NB4 (cell line): ENCODE measurements around the gene ATN1.

ENCODE experiments used
- POLR2A ChIP-seq: IDR thresholded peaks from 2 replicates; pipeline ENCODE4 v1.6.1; 2011; ENCODE audit warnings: mild to moderate bottlenecking; ENCODE audit not compliant: insufficient read length; ENCODE audit errors: extremely low read depth
- TF ChIP-seq, protein P1 (sequence below): IDR thresholded peaks from one replicate; pipeline ENCODE4 v1.5.1; 2012; ENCODE audit warnings: low read depth, low read length
- TF ChIP-seq, protein P2 (sequence below): IDR thresholded peaks from 2 replicates; pipeline ENCODE4 v1.6.1; 2011; ENCODE audit warnings: low read depth, low read length

DNA sequence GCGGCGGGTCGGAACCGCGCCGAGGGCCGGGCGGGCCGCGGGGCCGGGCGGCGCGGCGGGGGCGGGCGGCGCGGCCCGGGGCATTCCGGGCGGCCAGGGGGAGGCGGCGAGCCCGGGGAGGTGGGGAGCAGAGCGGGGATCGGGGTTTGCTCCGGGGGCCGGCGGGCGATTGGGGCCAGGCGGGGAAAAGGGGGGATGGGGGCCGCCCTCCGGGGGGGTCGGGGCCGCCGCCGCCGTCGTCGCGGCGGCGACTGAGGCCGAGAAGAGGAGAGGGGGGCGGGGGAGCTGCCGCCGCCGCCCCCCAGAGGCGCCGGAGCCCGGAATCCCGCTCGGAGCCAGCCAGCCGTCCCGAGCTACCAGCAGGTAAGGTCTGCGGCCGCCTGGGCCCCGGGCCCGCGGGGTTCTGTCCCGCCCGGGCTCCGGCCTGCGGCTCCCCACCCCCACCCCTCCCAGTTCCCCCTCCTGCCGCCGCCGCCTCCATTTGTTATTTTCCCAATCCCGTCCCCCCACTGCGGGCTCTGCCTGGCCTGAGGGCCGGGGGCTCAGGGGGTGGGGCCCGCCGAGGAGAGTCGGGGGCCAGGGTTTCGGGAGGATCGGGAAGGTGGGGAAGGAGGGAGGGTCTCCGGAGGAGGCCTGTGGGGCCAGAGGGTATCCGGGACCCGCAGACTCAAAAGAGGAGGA is 403 bp downstream of the ATN1 start:
- TF ChIP-seq POLR2A = no peak
- TF ChIP-seq, protein P1, sequence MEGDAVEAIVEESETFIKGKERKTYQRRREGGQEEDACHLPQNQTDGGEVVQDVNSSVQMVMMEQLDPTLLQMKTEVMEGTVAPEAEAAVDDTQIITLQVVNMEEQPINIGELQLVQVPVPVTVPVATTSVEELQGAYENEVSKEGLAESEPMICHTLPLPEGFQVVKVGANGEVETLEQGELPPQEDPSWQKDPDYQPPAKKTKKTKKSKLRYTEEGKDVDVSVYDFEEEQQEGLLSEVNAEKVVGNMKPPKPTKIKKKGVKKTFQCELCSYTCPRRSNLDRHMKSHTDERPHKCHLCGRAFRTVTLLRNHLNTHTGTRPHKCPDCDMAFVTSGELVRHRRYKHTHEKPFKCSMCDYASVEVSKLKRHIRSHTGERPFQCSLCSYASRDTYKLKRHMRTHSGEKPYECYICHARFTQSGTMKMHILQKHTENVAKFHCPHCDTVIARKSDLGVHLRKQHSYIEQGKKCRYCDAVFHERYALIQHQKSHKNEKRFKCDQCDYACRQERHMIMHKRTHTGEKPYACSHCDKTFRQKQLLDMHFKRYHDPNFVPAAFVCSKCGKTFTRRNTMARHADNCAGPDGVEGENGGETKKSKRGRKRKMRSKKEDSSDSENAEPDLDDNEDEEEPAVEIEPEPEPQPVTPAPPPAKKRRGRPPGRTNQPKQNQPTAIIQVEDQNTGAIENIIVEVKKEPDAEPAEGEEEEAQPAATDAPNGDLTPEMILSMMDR = no peak
- TF ChIP-seq, protein P2, sequence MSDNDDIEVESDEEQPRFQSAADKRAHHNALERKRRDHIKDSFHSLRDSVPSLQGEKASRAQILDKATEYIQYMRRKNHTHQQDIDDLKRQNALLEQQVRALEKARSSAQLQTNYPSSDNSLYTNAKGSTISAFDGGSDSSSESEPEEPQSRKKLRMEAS = no peak
